ENCODE measurements around the gene ANKK1. TPM values are rescaled to one million over a fixed set of nuclear protein-coding genes. Genes with fewer than 3 reads are reported as not detected.

Gene ANKK1
- total and polyA plus RNA-seq, 2 experiments from 2014 or later: 0.13 to 0.43 TPM

GRCh38 chr11:113435190-113435968, 47.8 kb downstream of the ANKK1 start:
- Histone ChIP-seq H2AFZ (no peak overlapping the region), H3K4me2 (no peak overlapping the region), H3K36me3 (replicated peaks; ENCODE audit: insufficient read depth, low read depth) (no peaks in the 10 kb centered on the region), H4K20me1 (ENCODE audit: insufficient read depth, poor library complexity, severe bottlenecking) (no peaks in the 10 kb centered on the region), H3K79me2 (no peaks in the 10 kb centered on the region), H3K4me1 (ENCODE audit: insufficient read depth) (no peaks in the 10 kb centered on the region), H3K27ac (no peak overlapping the region), H3K9me3 (ENCODE audit: low read depth) (no peaks in the 10 kb centered on the region), H3K4me3 (no peak overlapping the region), H3K9me2 (replicated peaks; ENCODE audit: insufficient read depth) (no peaks in the 10 kb centered on the region), H3K27me3 (no peaks in the 10 kb centered on the region)
- DNase-seq (ENCODE audit: low spot score): no peak
- TF ChIP-seq CTCF (IDR thresholded peaks at IDR 0.05; ENCODE audit: poor library complexity) (no peak), EZH2phosphoT487 (IDR thresholded peaks at IDR 0.05; ENCODE audit: low read depth, severe bottlenecking, unreplicated experiment) (no peak), EZH2 (IDR thresholded peaks at IDR 0.05; ENCODE audit: borderline replicate concordance) (no peak)
- WGBS (ENCODE audit: low lambda C conversion rate, missing lambda C conversion rate): 96% methylated on average over 3 of the region's 8 CpGs

- Histone ChIP-seq H3K4me2 (no peak overlapping the region), H3K27me3 (no peaks in the 10 kb centered on the region), H3K79me2 (no peaks in the 10 kb centered on the region), H2AFZ (no peak overlapping the region), H3K36me3 (replicated peaks; ENCODE audit: insufficient read depth, low read depth) (no peaks in the 10 kb centered on the region), H3K27ac (no peak overlapping the region), H3K9me2 (replicated peaks; ENCODE audit: insufficient read depth) (no peaks in the 10 kb centered on the region), H3K9me3 (ENCODE audit: low read depth) (no peaks in the 10 kb centered on the region), H3K4me3 (no peak overlapping the region), H3K4me1 (ENCODE audit: insufficient read depth) (no peaks in the 10 kb centered on the region), H4K20me1 (ENCODE audit: insufficient read depth, poor library complexity, severe bottlenecking) (no peaks in the 10 kb centered on the region)
- TF ChIP-seq EZH2 (IDR thresholded peaks at IDR 0.05; ENCODE audit: borderline replicate concordance) (no peak), CTCF (IDR thresholded peaks at IDR 0.05; ENCODE audit: poor library complexity) (no peak), EZH2phosphoT487 (IDR thresholded peaks at IDR 0.05; ENCODE audit: low read depth, severe bottlenecking, unreplicated experiment) (no peak)
- WGBS (ENCODE audit: low lambda C conversion rate, missing lambda C conversion rate): 71% methylated on average over 6 of the region's 6 CpGs
- no peak for DNase-seq (ENCODE audit: low spot score)
Observed at GRCh38 chr11:113436672-113437252, 49.2 kb downstream of the ANKK1 start.

- Histone ChIP-seq H3K36me3 (replicated peaks; ENCODE audit: insufficient read depth, low read depth) (no peaks in the 10 kb centered on the region), H3K4me2 (no peak overlapping the region), H3K4me3 (no peak overlapping the region), H2AFZ (no peak overlapping the region), H3K79me2 (no peaks in the 10 kb centered on the region), H3K4me1 (ENCODE audit: insufficient read depth) (no peaks in the 10 kb centered on the region), H4K20me1 (ENCODE audit: insufficient read depth, poor library complexity, severe bottlenecking) (no peaks in the 10 kb centered on the region), H3K9me2 (replicated peaks; ENCODE audit: insufficient read depth) (no peaks in the 10 kb centered on the region), H3K9me3 (ENCODE audit: low read depth) (no peaks in the 10 kb centered on the region), H3K27ac (no peak overlapping the region), H3K27me3 (no peaks in the 10 kb centered on the region)
- 94% methylated on average over 2 of the region's 2 CpGs for WGBS (ENCODE audit: low lambda C conversion rate, missing lambda C conversion rate)
- TF ChIP-seq EZH2 (IDR thresholded peaks at IDR 0.05; ENCODE audit: borderline replicate concordance) (no peak), EZH2phosphoT487 (IDR thresholded peaks at IDR 0.05; ENCODE audit: low read depth, severe bottlenecking, unreplicated experiment) (no peak), CTCF (IDR thresholded peaks at IDR 0.05; ENCODE audit: poor library complexity) (no peak)
- DNase-seq (ENCODE audit: low spot score): no peak
Observed at GRCh38 chr11:113440816-113441215, 53.2 kb downstream of the ANKK1 start.

All from hepatocyte (in vitro differentiated cells).